Activated T-cell treated with anti-CD3 and anti-CD28 coated beads for 1 hour (primary cell): Measurements from ENCODE around the gene CPLANE2.
"Not testable (repeated sequence)": the region's sequence is repeated elsewhere in the genome, so short reads cannot be mapped to it uniquely, and the experiment has no call there.

Experiments
- DNase-seq: peaks from one replicate; pipeline ENCODE4 v3.0.0-alpha.2; 2020; ENCODE audit warnings: low read depth

CPLANE2 gene

GRCh38 chr1:16208270-16208987 lies 28.6 kb downstream of the CPLANE2 start:
- no peak for DNase-seq

GRCh38 chr1:16207318-16208269 lies 29.4 kb downstream of the CPLANE2 start:
- no peak for DNase-seq

- peak; percentile 88 for DNase-seq
These were observed 30.3 kb downstream of the CPLANE2 start for GRCh38 chr1:16206547-16207317.

- no peak for DNase-seq
These were observed 31.0 kb downstream of the CPLANE2 start for GRCh38 chr1:16205891-16206546.

GRCh38 chr1:16205334-16205671 lies 31.7 kb downstream of the CPLANE2 start:
- no peak for DNase-seq

- DNase-seq: peak; percentile 30
These were observed 32.2 kb downstream of the CPLANE2 start for GRCh38 chr1:16204634-16205333.

- no peak for DNase-seq
These were observed 32.8 kb downstream of the CPLANE2 start for GRCh38 chr1:16204216-16204615.

GRCh38 chr1:16203550-16203949 lies 33.4 kb downstream of the CPLANE2 start:
- DNase-seq: no peak

- no peak for DNase-seq
These were observed 34.4 kb downstream of the CPLANE2 start for GRCh38 chr1:16202281-16203210.

- no peak for DNase-seq
These were observed 37.3 kb downstream of the CPLANE2 start for GRCh38 chr1:16199700-16200099.

- no peak for DNase-seq
These were observed 37.9 kb downstream of the CPLANE2 start for GRCh38 chr1:16199157-16199501.

- no peak for DNase-seq
These were observed 38.4 kb downstream of the CPLANE2 start for GRCh38 chr1:16198444-16199156.

- no peak for DNase-seq
These were observed 40.1 kb downstream of the CPLANE2 start for GRCh38 chr1:16196874-16197273.

- DNase-seq: not testable (repeated sequence)
These were observed 40.8 kb downstream of the CPLANE2 start for GRCh38 chr1:16196139-16196538.

GRCh38 chr1:16195518-16195905 lies 41.5 kb downstream of the CPLANE2 start:
- no peak for DNase-seq

- no peak for DNase-seq
These were observed 45.0 kb downstream of the CPLANE2 start for GRCh38 chr1:16191916-16192546.

- no peak for DNase-seq
These were observed 45.7 kb downstream of the CPLANE2 start for GRCh38 chr1:16191309-16191708.

GRCh38 chr1:16189921-16190621 lies 46.9 kb downstream of the CPLANE2 start:
- no peak for DNase-seq

- no peak for DNase-seq
These were observed 48.0 kb downstream of the CPLANE2 start for GRCh38 chr1:16189003-16189402.
